KBM-7 (cell line): ENCODE results near the gene FAM234A.
"Not testable (repeated sequence)": the region's sequence is repeated elsewhere in the genome, so short reads cannot be mapped to it uniquely, and the experiment has no call there.

ENCODE experiments used
- DNase-seq: peaks from one replicate; pipeline ENCODE4 v3.0.0-alpha.2; 2015
- in situ Hi-C: fragments of 300-500 bp; cut with MboI; formaldehyde crosslinking; loops from 2 replicates; pipeline ENCODE4 v1.14.3; 2020; ENCODE audit warnings: low sequenced_read_pairs, low pct_unique_long_range_greater_than_20kb, mixed read lengths

The FAM234A gene

DNA sequence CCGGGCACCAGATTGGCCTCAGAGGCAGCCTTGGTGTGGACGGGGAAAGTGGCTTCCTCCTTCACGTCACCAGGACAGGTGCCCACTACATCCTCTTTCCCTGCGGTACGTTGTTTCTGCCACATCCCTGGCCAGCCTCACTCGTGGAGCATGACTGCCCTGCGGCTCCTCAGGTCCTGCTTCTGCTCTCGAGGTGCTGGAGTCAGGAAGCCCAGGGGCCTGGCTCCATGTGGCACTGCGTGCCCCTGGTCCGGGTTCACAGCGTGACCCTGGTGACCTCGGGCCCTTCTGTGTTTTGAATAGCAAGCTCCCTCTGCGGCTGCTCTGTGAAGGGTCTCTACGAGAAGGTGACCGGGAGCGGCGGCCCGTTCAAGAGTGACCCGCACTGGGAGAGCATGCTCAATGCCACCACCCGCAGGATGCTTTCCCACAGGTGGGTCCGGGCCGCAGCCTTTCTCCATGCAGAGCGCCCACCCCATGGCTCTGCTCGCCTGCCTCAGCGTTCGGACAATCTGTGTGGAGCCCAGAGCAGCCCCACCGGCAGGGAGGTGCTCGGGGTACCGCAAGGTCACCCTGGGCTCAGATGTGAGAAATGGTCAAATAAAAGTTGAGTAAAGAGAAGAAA lies 27.6 kb downstream of the FAM234A start:
- DNase-seq = no peak
- in situ Hi-C loops = no loop called here

DNA sequence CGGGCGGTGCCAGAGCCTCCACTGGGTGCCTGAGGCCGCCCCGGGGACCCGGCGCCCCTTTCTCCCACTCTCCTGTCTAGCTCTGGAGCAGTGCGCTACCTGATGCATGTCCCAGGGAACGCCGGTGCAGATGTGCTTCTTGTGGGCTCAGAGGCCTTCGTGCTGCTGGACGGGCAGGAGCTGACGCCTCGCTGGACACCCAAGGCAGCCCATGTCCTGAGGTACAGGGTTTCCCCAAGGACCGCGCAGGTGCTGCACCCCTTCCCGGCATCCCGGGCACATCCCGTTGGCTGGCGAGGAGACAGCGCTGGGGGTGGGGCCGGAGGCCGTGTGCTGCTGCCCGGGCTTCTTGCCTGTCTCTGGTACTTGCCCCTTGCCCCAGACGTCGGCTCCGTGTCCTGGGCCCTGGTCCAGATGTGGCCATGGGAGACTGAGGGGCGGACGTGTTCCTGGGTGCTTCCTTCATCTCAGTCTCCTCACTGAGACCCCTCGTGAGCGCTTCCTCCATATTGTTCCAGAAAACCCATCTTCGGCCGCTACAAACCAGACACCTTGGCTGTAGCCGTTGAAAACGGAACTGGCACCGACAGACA lies 28.7 kb downstream of the FAM234A start:
- in situ Hi-C loops = no loop called here
- no peak for DNase-seq

DNA sequence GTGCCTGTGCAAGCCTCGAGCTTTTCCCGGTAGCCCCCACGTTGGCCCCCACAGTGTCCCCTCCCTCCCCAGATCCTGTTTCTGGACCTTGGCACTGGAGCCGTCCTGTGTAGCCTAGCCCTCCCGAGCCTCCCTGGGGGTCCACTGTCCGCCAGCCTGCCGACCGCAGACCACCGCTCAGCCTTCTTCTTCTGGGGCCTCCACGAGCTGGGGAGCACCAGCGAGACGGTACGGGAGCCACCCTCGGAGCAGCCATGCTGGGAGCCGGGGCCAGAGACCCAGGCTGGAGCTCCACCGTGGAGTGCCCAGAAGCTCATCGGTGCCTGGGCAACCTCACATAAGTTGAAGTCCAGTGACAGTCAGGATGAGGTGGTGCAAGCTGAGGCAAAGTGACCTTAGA lies 29.3 kb downstream of the FAM234A start:
- no peak for DNase-seq
- in situ Hi-C loops = no loop called here

DNA sequence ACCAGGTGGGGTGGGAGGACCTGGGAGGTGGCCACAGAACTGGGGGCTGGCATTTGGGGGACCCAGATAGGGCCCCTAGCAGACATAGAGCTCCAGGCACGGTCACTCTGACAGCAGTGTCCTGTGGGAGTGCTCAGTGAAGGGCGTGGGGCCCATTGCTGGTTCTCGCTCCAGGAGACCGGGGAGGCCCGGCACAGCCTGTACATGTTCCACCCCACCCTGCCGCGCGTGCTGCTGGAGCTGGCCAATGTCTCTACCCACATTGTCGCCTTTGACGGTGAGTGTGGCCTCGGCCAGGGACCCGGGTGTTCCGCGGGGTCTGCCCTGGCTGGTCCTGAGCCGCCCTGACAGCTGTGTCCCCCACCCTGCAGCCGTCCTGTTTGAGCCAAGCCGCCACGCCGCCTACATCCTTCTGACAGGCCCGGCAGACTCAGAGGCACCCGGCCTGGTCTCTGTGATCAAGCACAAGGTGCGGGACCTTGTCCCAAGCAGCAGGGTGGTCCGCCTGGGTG lies 29.9 kb downstream of the FAM234A start:
- no peak for DNase-seq
- in situ Hi-C loops = no loop called here

DNA sequence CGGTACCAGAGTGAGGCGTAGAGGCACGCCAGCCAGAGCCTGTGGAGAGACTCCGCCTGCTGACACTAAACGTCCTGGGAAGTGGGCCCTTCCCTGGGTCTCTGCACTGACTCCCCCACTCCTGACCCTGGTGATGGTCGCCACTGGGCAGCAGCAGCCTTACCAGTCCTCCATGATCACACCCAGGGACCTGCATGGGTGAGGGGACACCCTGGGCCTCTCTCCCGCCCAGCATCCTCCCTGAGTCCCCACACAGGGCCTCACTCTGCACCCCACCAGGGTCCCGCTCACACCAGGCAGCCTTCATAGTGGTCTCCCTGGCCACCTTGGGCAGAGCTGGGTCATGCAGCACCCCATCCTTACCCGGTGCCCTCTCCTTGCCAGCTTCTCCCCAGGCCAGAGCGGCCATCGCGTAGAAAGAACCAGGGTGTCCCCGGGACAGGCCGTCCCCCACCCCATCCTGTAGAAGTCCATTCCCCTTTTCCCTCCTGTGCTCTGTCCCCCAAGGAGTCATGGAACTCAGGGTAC lies 30.4 kb downstream of the FAM234A start:
- no peak for DNase-seq
- in situ Hi-C loops = no loop called here

DNA sequence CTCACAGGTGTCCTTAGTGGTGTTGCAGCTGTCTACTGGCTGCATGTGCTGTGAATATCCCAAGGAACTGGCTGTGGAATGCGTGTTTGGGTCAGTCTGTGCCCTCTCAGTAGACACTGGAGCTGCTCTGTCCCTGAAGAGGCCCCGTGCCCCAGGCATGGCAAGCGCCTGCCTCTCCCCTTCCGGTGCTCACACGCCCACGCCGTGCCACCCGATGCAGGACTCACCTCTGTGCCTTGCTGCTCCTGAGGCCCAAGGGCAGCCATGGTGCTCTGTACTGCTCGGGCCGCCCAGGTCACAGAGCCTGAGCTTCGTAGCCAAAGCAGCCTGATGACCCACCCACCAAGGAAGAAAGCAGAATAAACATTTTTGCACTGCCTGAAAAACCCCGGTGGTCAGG lies 31.1 kb downstream of the FAM234A start:
- in situ Hi-C loops = no loop called here

DNA sequence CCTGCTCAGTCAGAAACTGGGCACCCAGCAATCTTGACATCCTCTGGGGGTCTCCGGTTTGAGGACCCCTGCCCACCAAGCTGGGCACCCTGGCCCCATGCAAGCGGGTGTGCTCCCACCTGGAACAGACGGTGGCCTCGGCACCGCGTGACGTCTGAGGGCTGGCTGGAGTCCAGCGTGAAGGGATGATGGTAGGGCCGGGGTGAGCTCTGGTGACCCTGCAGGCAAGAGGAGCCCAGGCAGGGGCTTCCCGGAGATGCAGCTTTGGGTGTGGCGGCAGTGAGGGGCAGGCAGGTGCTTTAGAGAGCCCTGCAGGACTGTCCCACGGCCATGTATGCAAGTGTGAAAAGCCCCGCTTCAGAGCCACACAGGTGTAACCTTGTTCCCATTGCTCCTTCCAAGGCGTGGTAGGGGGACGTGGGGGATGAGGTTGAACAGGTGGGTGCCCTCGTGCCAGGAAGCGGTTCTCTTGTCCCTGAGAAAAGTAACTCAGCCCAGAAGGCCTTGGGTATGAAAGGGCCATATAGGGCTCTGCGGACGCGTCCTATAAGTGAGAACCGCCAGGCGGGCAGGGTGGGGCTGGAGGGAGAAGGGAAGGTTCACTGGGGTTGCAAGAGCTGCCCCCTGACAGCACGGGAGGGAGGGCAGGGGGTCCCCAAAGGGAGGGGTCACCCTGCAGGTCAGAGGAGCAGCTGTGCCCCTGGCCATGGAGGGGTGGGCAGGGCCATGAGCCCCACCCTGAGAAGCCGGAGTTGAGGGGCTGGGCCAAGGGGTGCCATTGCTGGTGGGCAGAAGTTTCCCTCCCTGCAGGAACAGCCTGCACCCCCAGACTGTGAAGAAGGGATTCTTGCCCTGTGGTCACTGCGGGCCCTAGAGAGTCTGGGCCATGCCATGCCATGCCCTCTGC lies 31.9 kb downstream of the FAM234A start:
- in situ Hi-C loops = no loop called here

More for the DNA sequence above, 31.1 kb downstream of the FAM234A start:
- no peak for DNase-seq

DNA sequence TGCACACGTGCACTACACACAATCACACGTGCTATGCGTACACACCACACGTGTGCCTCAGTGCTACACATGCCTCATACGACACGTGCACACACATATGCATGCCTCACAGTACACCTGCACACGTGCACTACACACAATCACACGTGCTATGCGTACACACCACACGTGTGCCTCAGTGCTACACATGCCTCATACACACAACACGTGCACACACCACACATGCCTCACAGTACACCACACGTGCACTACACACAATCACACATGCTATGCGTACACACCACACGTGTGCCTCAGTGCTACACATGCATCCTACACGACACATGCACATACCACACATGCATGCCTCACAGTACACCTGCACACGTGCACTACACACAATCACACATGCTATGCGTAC lies 32.9 kb downstream of the FAM234A start:
- DNase-seq, in situ Hi-C loops: not testable (repeated sequence)

More for the DNA sequence above, 31.9 kb downstream of the FAM234A start:
- no peak for DNase-seq

DNA sequence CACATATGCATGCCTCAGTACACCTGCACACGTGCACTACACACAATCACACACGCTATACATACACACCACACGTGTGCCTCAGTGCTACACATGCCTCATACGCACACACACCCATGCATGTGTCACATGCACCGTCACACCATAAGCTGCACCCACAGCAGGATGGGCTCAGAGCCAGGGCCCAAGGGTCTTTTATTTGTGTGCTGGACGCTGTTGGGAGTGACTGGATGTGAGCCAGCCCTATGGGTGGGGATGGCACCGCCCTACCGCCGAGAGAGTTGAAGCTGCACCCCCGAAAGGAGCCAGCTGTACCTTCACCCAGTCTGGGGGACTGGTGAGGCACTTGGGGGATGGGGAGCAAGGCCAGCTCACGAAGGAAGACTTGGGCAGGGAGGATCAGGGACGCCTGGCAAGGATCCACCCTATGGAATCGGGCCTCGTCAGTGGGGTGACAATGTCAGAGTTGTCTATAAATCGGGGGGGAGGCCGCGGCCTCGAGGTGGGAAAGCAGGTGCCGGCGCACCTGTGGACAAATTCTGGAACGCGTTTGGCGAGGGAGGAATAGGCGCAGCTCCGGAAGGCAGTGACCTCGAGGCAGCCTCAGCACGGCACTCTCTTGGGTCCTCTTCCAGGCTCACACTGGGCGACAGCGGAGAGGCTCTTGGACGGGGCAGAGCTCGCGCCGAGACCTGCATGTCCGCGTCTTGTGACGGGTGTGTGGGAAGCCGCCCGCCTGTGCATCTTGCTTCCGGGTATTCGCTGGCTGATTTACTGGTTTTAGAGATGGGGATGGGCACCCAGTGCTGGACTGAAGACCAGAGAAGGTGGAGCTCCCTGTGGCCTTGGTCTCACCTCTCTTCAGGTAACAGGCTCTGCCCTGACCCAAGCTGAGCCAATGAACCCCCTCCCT lies 33.8 kb downstream of the FAM234A start:
- in situ Hi-C loops = no loop called here
- DNase-seq = no peak

DNA sequence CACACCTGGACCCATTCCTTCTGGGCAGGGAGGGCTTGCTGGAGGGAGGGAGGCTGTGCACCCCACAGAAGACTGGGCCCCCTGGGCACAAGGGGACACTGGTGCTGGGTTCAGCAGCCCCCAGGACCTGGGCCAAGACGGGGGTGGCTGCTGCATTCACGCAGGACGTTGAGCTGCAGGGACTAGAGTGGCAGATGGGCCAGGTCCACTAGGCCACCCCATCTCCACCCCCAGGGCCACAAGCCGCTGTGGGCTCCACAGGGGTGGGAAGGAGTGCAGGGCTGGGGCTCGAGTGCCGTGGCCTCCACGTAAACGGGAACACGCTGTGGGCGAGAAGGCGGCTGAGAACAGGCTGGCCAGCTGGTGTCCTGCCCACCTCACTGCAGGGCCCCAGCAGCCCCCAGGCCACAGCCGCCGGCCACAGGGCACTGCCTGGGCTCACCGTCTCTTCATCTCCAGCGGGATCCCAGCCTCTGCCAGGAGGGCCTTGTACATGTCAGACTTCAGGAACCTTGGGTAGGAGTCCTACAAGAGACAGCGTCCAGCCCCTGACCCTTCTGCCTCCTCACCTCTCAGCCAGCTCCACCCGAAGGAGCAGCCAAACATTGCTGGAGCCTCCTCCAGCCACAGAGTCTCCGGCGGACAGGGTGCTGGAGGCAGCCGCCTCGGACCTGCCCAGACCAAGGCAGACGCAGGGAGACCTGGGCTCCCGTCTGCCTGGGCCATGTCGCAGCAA lies 34.6 kb downstream of the FAM234A start:
- DNase-seq = no peak
- in situ Hi-C loops = no loop called here

DNA sequence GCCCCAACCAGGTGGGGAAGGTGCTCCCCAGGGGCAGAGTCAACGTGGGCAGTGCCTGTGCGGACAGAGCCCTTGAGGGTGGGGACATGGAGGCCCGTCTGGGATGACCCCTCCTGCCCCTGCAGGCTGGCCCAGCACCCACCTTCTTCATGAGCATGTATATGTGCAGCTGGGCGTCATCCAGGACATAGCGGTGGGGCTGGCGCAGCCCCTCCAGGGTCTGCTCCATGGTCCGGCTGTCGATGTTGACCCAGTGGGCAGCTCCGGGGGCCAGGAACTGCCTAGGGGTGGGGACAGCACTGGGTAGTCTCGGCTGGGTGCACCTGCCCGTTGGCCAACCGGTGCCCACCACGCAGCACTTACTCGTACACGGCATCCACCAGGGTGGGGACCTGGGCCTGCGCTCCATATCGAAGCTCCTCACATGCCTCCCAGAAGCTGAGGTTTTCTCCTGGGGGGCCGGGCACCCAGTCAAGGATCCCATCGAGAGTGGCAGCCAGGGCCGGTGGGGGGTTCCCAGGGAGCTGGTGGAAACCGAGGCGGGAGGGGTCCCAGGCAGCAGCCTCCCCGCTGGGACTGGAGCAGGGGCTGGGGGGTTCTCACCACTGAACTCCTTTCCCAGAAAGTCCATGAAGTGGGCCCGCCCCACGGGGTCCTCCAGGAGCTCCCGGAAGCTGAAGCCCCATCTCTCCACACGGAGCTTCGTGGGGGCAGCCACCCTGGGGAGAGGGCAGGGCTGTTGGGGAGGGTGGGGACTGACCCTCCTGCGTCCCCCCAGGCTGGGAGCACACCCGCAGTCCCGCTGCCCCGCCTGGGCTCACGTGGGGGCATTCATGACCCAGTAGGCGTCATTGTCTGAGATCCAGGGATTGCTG lies 36.0 kb downstream of the FAM234A start:
- no peak for DNase-seq
- in situ Hi-C loops = no loop called here

DNA sequence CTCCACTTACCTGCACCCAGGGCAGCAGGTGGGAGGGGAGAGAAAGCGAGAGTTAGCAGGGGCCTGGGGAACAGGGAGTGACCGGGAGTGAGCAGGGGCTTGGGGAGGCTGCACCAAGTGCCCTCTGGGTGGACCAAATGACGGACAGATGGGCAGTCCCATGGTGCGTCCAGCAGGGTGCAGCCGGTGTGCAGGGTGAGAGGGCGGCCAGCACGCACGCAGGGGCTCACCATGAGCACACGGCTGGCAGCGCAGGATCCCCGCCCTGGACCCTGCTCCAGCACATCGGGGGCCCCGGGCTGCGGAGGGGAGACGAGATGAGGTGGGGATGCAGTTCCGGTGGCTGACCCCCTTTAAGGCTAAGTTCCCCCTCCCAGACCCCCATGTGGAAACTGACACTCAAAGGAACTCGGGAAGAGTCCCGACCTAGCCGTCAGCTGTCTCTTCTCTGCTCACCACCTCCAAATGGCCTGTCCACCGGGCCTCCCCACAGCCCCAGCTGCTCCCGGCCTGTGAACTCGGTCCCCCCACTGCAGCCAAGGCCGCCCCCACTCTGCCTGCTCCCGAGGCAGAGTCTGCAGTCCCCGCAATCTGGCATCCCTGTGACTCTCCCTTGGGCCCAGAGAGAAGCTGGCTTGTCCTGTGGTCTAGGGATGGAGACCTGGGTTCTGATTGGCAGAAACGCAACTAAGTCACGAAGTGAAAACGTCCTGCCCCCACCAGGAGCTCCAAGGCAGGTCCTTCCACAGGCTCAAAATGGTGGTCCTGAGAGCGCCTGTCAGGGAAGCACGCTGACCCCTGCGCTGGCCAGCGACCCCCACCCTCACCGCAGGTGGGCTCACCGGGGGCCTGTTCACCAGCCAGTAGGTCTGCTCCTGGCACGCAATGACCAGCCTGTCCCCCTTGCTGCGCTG lies 38.3 kb downstream of the FAM234A start:
- in situ Hi-C loops = no loop called here
- no peak for DNase-seq

DNA sequence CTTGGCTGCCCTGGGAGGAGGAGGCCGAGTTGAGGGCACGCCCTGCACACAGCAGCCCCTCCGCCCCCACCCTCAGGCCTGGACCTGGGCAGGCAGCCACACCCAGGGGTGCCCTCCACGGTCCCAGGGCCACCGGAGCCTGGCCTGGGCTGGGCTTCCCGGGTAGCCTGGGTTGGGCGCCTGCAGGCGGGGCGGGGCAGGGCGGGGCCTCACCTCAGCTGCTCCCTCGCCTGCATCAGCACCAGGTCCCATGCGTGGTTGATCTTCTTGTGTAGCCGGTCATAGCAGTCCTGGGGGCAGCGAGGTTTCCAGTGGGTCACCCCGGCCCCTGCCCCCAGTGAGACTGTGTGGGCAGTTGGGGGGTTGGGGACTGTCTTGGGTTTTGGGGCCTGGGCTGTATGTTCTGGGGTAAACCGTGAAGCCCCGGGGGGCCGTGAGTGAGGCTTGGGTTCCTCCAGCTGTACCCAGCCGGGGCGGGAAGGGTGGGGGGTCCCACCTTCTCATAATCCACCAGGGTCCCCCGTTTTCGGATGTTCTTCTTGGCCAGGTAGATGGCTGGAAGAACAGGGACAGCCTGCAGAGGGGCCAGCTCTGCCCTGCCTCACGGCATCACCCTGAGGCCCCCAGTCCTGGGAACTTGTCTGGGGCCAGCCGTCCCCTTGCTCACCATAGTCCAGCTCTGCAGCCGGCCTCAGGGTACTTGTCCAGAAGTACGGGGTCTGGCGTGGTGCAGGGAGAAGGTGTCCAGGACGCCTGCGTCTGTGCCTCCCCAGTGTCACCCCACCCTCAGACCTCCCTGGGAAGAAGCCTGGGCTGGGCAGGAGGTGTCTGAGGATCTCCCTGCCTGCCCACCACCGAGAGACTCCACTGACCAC lies 39.2 kb downstream of the FAM234A start:
- in situ Hi-C loops = no loop called here
- DNase-seq = no peak

DNA sequence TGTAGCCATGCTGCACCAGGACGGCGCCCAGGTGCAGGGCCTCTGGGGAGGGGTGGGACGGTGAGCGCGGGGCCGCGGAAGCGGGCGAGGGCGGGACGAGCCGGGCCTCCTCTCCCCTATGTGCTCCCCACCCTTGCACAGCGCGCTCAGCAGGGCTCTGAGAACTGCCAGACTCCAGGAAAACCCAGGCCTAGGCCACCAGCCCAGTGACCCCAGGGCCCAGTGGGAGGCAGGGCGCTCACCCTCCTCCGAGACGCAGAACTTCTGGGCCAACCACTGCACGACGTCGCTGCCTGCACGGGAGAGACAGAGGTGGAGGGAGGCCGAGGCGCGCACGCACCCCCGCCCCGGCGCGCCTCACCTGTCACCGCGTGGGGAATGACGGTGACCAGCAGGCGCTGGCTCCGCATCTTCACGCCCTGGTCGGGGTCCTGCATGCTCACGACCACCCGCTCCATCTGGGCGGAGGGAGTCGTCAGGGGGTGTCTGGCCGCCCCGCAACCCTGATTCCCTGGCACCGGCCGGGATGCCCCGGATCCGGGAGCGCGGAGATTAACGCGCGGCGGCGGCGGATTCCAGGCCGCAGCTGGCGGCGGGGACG lies 40.5 kb downstream of the FAM234A start:
- no peak for DNase-seq
- in situ Hi-C loops = no loop called here

DNA sequence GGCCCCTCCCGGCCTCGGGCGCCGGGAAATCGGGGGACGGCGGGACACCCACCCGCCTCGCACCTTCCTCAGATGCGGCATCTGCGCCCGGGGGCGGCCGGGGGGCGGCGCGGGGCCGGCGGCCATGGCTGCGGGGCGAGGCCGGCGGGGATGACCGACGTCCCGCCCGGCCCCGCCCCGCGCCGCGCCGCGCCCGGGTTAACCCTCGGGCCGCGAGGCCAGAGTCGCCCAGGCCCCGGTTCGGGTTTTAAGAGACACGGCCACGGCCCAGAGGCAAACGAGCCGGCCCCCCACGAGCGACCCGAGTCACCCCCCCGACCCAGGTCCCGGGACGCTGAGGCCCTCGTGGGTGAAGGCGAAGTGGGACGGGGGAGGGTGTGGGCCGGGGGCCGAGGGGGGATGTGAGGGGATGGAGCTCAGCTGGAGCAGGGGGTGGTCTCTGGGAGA lies 41.2 kb downstream of the FAM234A start, which contains the start of gene RGS11:
Gene RGS11 (minus strand): TSS at position 159 of the 447 bp plus-strand sequence. CDS start 33 bp downstream, at position 126.
- in situ Hi-C loops = no loop called here

More for the DNA sequence above, 41.2 kb downstream of the FAM234A start, which contains the start of gene RGS11:
- no peak for DNase-seq
